GM18868 (cell line): ENCODE measurements around the gene ABHD2.
"Not testable (repeated sequence)": the region's sequence is repeated elsewhere in the genome, so short reads cannot be mapped to it uniquely, and the experiment has no call there.

Source experiments
- ATAC-seq: cut with Tn5 transposase; IDR thresholded peaks from one replicate; pipeline ENCODE4 v1.9.1; 2021; ENCODE audit warnings: mild to moderate bottlenecking, moderate library complexity; ENCODE audit not compliant: unreplicated experiment

The ABHD2 gene

GRCh38 chr15:89217031-89217430 lies 128.8 kb downstream of the ABHD2 start:
- no peak for ATAC-seq

GRCh38 chr15:89217686-89218376 lies 129.6 kb downstream of the ABHD2 start:
- no peak for ATAC-seq

DNA sequence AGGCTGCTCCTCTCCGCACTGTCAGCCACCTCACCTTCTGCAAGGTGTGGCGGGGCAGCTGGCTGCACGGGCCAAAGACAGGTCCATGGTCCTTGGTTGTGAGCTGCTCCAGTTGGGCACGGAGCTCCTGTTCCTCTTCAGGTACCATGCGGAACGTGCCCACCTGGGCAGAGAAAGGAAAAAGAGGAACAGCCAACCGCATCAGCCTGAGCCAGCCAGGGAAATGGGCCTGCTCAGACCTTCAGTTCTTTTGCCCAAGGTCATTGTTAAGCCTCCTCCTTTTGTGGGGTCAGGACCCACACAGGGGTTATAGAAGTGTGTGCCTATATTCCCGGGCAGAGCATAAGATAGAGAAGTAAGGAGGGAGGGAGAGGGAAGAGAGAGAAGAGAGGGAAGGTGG lies 130.3 kb downstream of the ABHD2 start:
- ATAC-seq, result no peak

- ATAC-seq, result no peak
Measured at GRCh38 chr15:89221543-89221942, 133.3 kb downstream of the ABHD2 start, which contains the start of gene RLBP1. Gene RLBP1, minus strand, starts transcription at chr15:89221579. Its CDS starts 2,604 bp downstream, at chr15:89218975.

- ATAC-seq, result no peak
Measured at GRCh38 chr15:89225588-89225987, 137.3 kb downstream of the ABHD2 start.

DNA sequence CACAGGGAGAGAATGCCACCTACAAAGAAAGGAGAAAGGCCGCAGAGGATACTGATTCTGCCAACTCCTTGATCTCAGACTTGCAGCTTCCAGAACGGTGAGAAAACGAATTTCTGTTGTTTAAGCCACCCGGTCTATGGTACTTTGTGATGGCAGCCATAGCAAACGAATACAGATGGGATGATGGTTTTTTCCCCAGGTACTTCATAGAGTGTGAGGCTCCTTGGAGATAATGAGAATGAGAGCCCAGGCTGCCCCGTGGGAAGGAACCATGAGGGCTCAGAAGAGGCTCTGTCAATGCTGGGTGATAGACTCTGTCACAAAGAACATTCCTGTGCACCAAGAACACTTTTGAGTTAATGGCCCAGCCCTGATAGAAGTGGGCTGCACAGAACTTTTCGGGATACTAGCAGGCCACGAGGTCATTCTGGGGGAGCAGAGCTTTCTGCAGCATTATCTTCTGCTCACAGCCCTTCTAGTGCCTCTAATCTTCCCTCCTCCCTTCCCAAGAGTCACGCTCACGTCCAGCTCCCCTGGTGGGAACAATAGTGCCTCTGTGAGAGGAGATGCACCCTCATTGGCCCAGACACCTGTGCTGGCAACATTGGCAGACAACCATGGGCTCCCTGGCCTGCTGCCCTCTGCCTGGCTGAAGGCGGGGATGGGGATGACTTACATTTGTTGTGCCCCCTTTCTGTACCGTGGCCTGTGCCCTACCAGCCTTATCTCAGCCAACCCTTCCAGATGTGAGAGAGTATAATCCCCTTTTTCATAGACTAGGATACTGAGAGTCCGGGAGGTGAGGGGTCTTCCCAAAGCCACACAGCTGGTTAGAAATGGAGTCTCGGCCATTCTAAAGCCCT lies 138.3 kb downstream of the ABHD2 start:
- ATAC-seq, result no peak

DNA sequence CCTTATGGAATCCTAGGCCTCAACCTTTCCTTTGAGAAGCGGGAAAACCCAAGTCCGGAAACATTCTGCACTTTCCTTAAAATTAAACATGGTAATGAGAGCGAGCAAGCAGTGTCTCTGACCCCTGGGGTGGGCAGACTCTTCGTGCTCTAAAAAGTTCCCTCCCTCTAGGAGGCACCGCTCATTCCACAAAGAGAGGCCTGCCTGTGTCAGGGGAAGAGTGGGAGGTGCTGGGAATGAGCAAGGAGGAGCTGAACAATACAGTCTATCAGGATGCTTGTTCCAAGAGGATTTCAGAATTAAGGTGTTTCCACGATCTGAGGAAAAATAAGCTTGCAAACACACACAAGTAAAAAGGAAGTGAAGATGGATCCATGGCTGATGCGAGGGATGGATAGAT lies 139.2 kb downstream of the ABHD2 start:
- ATAC-seq, result no peak

DNA sequence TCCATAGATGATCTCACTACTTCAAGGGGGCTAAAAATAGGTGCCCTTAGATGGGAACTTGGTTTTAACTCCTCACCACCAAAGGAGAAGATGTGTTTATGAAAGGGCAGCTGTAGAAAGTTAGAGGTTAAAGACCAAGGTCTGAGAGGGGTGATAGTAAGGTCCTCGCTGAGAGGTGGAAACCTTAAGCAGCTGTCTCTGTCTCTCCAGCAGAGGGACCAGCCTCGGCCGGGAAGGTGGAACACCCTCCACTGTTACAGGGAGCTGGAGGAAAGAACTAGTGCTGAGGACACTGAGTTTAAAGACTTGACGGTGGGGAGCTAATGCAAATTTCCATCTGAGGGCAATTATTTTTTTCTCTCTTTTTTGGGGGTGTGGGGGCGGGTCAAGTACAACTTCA lies 142.0 kb downstream of the ABHD2 start:
- no peak for ATAC-seq

- no peak for ATAC-seq
Measured at GRCh38 chr15:89231832-89232231, 143.6 kb downstream of the ABHD2 start.

DNA sequence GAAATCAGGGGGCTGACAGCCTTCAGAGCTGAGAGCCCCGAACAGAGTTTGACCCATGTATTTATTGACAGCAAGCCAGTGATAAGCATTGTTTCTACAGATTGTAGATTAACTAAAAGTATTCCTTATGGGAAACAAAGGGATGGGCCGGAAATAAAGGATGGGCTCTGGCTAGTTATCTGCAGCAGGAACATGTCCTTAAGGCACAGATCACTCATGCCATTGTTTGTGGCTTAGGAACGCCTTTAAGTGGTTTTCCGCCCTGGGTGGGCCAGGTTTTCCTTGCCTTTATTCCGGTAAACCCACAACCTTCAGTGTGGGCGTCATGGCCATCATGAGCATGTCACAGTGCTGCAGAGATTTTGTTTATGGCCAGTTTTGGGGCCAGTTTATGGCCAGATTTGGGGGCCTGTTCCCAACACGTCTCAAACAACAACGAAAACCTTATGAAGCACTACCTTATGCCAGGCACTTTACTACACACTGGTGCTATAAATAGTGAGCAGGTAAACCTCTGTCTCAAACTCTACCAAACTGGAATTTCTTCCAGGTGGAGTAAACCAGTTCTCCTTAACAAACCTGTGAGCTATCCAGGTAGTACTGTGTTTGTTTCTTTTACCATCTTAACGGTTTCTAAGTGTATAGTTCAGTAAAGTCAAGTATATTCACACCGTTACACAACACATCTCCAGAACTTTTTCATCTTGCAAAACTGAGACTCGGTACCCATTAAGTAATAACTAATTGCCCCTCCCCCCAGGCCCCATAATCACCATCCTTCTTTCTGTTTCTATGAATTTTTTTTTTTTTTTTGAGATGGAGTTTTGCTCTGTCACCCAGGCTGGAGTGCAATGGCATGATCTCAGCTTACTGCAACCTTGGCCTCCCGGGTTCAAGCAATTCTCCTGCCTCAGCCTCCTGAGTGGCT lies 151.9 kb downstream of the ABHD2 start:
- not testable (repeated sequence) for ATAC-seq

GRCh38 chr15:89243046-89243690 lies 154.9 kb downstream of the ABHD2 start:
- no peak for ATAC-seq

DNA sequence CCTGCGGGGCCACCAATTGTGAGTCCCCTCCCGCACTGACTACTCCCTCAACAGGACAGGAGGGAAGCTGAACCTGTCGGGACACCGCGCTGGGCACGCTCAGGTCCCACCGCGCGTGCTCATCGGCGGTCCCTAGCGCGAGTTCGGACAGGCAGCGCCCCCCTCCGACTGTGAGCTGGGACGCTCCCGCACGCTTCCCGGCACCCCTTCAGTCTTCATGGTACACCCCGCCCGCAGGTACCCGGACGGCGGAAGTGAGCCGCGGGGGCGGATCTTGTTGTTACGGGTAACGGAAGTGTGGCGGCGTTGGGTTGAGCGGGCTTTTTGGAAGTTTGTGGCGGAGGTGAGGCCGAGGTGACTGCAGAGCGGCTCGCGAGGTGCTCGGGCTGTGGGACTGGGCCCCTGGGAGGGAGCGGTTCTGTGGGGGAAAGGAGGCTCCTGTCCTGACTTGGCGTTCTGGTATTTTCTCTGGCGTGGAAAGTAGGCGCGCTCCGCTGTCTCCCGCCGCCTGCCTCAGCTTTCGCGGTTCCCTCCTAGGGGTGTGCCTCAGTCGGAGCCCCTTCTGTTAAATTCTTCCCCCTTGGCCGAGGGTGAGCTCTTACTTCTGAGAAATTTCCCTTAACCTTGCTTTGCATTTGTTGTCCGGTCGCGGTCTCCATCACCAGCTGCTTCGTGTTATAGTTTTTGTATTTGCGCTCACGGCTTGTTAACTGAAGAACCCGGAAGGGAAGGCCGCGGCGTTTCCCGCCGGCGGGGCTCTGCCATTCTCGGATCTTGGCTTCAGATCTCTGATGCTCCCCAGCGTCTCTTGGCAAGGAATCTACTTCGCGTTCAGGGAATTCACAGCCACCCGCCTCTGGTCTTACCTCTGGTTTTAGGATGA lies 155.7 kb downstream of the ABHD2 start, which contains the start of gene FANCI:
TSS of gene FANCI (plus strand) at position 289 of the 883 bp plus-strand sequence. CDS start 3,669 bp downstream, outside the sequence.
- ATAC-seq, result peak; percentile 96

DNA sequence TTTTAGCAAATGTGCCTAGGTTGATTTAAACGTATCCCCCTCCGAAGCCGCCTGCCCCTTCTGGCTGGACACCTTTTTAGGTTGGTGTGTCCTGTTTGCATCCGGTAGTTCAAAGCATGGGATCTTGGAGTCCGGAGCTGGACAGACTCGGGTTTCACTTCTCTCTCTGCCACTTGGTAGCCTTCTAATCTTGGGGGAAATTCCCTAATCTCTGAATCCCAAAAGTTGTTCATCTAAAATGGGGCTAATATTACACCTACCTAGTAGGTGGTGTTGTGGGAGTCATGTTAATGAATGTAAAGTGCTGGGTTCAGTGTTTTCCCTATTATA lies 156.3 kb downstream of the ABHD2 start:
- ATAC-seq, result peak; percentile 23

DNA sequence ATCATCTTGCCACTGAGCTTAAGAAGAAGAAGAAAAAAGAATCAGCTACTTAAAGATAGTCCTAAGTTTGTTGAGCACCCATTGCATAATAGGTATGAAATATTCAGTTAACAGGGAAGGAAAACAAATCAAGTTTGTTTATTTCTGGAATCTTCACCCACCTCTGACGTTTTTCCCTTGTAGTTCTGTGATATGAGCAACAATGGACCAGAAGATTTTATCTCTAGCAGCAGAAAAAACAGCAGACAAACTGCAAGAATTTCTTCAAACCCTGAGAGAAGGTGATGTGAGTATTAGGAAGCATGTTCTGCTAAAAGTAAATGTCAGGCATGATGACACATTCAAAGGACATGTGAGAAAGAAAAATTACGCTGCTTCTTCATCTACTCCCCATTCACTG lies 159.2 kb downstream of the ABHD2 start:
- ATAC-seq, result no peak

- no peak for ATAC-seq
Measured at GRCh38 chr15:89248584-89248983, 160.3 kb downstream of the ABHD2 start.

GRCh38 chr15:89250142-89250541 lies 161.9 kb downstream of the ABHD2 start:
- not testable (repeated sequence) for ATAC-seq
